PC-9 (cell line): ENCODE data around the gene DAB1. TPM values are rescaled to one million over a fixed set of nuclear protein-coding genes. Genes with fewer than 3 reads are reported as not detected.

Experiments used
- BruUV-seq: library from RNA; stranded (reverse); fragments of 400-500 nt; replicated peaks from 2 replicates; lab custom pipeline; 2021; lab: Mats Ljungman, UMichigan
- CTCF ChIA-PET: fragments of 300-600 bp; sonication (Branson Sonifier 250); formaldehyde crosslinking; loops from one replicate; lab custom pipeline; 2022; ENCODE audit warnings: antibody characterized with exemption; lab: Charles Lee
- POLR2A ChIA-PET: fragments of 300-600 bp; sonication (Branson Sonifier 250); formaldehyde crosslinking; loops from one replicate; lab custom pipeline; 2022; ENCODE audit warnings: antibody characterized with exemption; ENCODE audit not compliant: unreplicated experiment; lab: Charles Lee
- DNase-seq, 2 experiments: peaks; one replicate each; pipeline versions ENCODE4 v3.0.0 to v3.0.0-alpha.2; 2015 to 2022; ENCODE audit warnings: mixed read lengths in 1 of 2
- H2AFZ ChIP-seq: fragments of 200-600 bp; sonication (generic); 2 replicates; pipeline ENCODE4 v1.8.1; 2017; ENCODE audit warnings: antibody characterized with exemption
- H3F3A ChIP-seq: fragments of 200-600 bp; sonication (generic); 2 replicates; pipeline ENCODE4 v1.8.1; 2017; ENCODE audit warnings: antibody characterized with exemption, mild to moderate bottlenecking, low read depth; ENCODE audit not compliant: insufficient read depth
- H3K27ac ChIP-seq: fragments of 200-600 bp; sonication (generic); 2 replicates; pipeline ENCODE4 v1.6.1; 2016; ENCODE audit warnings: mixed run types
- H3K27me3 ChIP-seq: fragments of 200-600 bp; sonication (generic); 2 replicates; pipeline ENCODE4 v1.6.1; 2016; ENCODE audit warnings: low read depth, mixed run types; ENCODE audit not compliant: insufficient read depth
- H3K36me3 ChIP-seq: fragments of 200-600 bp; sonication (generic); 2 replicates; pipeline ENCODE4 v1.6.1; 2016; ENCODE audit warnings: low read depth, mixed run types
- H3K4me1 ChIP-seq: fragments of 200-600 bp; sonication (generic); replicated peaks from 2 replicates; pipeline ENCODE4 v1.6.1; 2016; ENCODE audit warnings: mixed run types; ENCODE audit not compliant: insufficient read depth
- H3K4me2 ChIP-seq: fragments of 200-600 bp; sonication (generic); 2 replicates; pipeline ENCODE4 v1.6.1; 2017; ENCODE audit warnings: mixed run types
- H3K4me3 ChIP-seq: fragments of 200-600 bp; sonication (generic); 2 replicates; pipeline ENCODE4 v1.6.1; 2016; ENCODE audit warnings: mixed run types
- H3K79me2 ChIP-seq: fragments of 200-600 bp; sonication (generic); 2 replicates; pipeline ENCODE4 v1.6.1; 2017; ENCODE audit warnings: low read depth, mixed run types
- H3K9me2 ChIP-seq: fragments of 200-600 bp; sonication (generic); 2 replicates; pipeline ENCODE4 v1.8.1; 2017; ENCODE audit warnings: mild to moderate bottlenecking; ENCODE audit not compliant: insufficient read depth
- H3K9me3 ChIP-seq: fragments of 200-600 bp; sonication (generic); 2 replicates; pipeline ENCODE4 v1.8.1; 2016; ENCODE audit warnings: low read depth; ENCODE audit not compliant: insufficient read depth
- H4K20me1 ChIP-seq: fragments of 200-600 bp; sonication (generic); 2 replicates; pipeline ENCODE4 v1.8.1; 2017; ENCODE audit not compliant: insufficient read depth
- EZH2 ChIP-seq: fragments of 200-600 bp; sonication (generic); IDR thresholded peaks from 2 replicates; pipeline ENCODE4 v1.8.0; 2017; ENCODE audit warnings: antibody characterized with exemption, low read depth
- intact Hi-C: fragments of 100-400 bp; cut with micrococcal nuclease; formaldehyde crosslinking; loops from one replicate; pipeline ENCODE4 v1.10.0; 2022; ENCODE audit not compliant: unreplicated experiment
- total RNA-seq: library from RNA; stranded (reverse); gene quantifications from 2 replicates; pipeline ENCODE4 v1.2.3, GENCODE V29; 2021
- TF ChIP-seq, protein P1 (sequence below): fragments of 200-600 bp; sonication (generic); conservative IDR thresholded peaks from 2 replicates; pipeline ENCODE4 v1.6.1; 2017; ENCODE audit warnings: mixed run types, antibody characterized with exemption, mild to moderate bottlenecking, moderate library complexity

Gene DAB1
- total RNA-seq, 1 experiment from 2014 or later: not detected

- no peak overlapping the region for H3K27ac ChIP-seq
- no peak overlapping the region for H3K4me2 ChIP-seq
- POLR2A ChIA-PET: no interaction called here
- H3K4me3 ChIP-seq: no peak overlapping the region
- BruUV-seq: no TSS peak
- no peaks in the 10 kb centered on the region for H4K20me1 ChIP-seq
- no peak for DNase-seq
- no peaks in the 10 kb centered on the region for H3K4me1 ChIP-seq
- no peaks in the 10 kb centered on the region for H3K9me2 ChIP-seq
- TF ChIP-seq, protein P1, sequence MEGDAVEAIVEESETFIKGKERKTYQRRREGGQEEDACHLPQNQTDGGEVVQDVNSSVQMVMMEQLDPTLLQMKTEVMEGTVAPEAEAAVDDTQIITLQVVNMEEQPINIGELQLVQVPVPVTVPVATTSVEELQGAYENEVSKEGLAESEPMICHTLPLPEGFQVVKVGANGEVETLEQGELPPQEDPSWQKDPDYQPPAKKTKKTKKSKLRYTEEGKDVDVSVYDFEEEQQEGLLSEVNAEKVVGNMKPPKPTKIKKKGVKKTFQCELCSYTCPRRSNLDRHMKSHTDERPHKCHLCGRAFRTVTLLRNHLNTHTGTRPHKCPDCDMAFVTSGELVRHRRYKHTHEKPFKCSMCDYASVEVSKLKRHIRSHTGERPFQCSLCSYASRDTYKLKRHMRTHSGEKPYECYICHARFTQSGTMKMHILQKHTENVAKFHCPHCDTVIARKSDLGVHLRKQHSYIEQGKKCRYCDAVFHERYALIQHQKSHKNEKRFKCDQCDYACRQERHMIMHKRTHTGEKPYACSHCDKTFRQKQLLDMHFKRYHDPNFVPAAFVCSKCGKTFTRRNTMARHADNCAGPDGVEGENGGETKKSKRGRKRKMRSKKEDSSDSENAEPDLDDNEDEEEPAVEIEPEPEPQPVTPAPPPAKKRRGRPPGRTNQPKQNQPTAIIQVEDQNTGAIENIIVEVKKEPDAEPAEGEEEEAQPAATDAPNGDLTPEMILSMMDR: no peak
- TF ChIP-seq EZH2: no peak
- H3K27me3 ChIP-seq: peaks cover 55% of the 10 kb centered on the region
- H3K36me3 ChIP-seq: no peaks in the 10 kb centered on the region
- no peaks in the 10 kb centered on the region for H3F3A ChIP-seq
- no peaks in the 10 kb centered on the region for H3K9me3 ChIP-seq
- intact Hi-C loops: no loop called here
- CTCF ChIA-PET: no interaction called here
- H2AFZ ChIP-seq: no peak overlapping the region
- H3K79me2 ChIP-seq: no peaks in the 10 kb centered on the region
These were observed 470.5 kb downstream of the DAB1 start for GRCh38 chr1:56953386-56953785.

DNA sequence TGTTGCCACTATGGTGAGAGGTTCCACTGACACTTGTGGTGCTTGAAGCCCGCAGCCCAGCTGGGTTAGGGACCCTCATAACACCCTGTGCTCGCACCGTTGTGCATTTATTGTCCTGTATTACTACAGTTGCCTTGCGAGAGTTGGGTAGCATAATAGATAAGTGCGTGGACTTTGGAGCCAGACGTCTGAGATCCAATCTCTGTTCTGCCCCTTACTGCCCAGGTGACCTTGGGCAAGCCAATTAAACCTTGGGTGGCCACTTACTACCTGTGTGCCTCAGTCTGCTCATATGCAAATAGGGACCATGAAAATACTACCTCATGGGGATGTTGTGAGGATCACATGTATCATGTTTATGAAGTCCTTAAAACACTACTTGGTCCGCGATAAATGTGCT, 471.4 kb downstream of the DAB1 start:
- BruUV-seq: no TSS peak
- H3K4me3 ChIP-seq: no peak overlapping the region
- intact Hi-C loops: no loop called here
- no peaks in the 10 kb centered on the region for H4K20me1 ChIP-seq
- no peak overlapping the region for H2AFZ ChIP-seq
- no peaks in the 10 kb centered on the region for H3F3A ChIP-seq
- H3K4me2 ChIP-seq: no peak overlapping the region
- no peaks in the 10 kb centered on the region for H3K4me1 ChIP-seq
- ChIA-PET CTCF (no interaction called here), POLR2A (no interaction called here)
- no peaks in the 10 kb centered on the region for H3K79me2 ChIP-seq
- H3K9me2 ChIP-seq: no peaks in the 10 kb centered on the region
- no peaks in the 10 kb centered on the region for H3K36me3 ChIP-seq
- H3K27ac ChIP-seq: no peak overlapping the region
- H3K9me3 ChIP-seq: no peaks in the 10 kb centered on the region
- DNase-seq: no peak
- TF ChIP-seq, protein P1: no peak
- H3K27me3 ChIP-seq: peaks cover 52% of the 10 kb centered on the region

- no peak overlapping the region for H3K27ac ChIP-seq
- H3K36me3 ChIP-seq: no peaks in the 10 kb centered on the region
- H3K4me3 ChIP-seq: no peak overlapping the region
- intact Hi-C loops: no loop called here
- ChIA-PET POLR2A (no interaction called here), CTCF (interaction anchor here (0.6 kb wide), 1 partner anchor 18 kb away, joined by 5 read pairs; no protein-coding TSS in a partner anchor)
- H2AFZ ChIP-seq: no peak overlapping the region
- no peaks in the 10 kb centered on the region for H3K79me2 ChIP-seq
- H3K9me3 ChIP-seq: no peaks in the 10 kb centered on the region
- H3K4me1 ChIP-seq: no peaks in the 10 kb centered on the region
- H3K27me3 ChIP-seq: peaks cover 78% of the 10 kb centered on the region
- no peaks in the 10 kb centered on the region for H3F3A ChIP-seq
- no TSS peak for BruUV-seq
- no peak overlapping the region for H3K4me2 ChIP-seq
- no peaks in the 10 kb centered on the region for H4K20me1 ChIP-seq
- no peaks in the 10 kb centered on the region for H3K9me2 ChIP-seq
- DNase-seq: no peak
- TF ChIP-seq, protein P1: no peak
- TF ChIP-seq EZH2: no peak
These were observed 475.3 kb downstream of the DAB1 start for GRCh38 chr1:56948403-56949023.
